IMR-90 (cell line): ENCODE data around the gene RNF19B. TPM values are rescaled to one million over a fixed set of nuclear protein-coding genes. Genes with fewer than 3 reads are reported as not detected.

Experiments
- ATAC-seq: fragments of 200-7000 bp; cut with Tn5 transposase; 2 replicates; pipeline ENCODE4 v1.9.1; 2020; ENCODE audit warnings: low read depth, mild to moderate bottlenecking, moderate library complexity
- BruUV-seq: library from RNA; stranded (reverse); fragments of 400-500 nt; replicated peaks from 2 replicates; lab custom pipeline; 2021; lab: Mats Ljungman, UMichigan
- CTCF ChIA-PET: fragments of 300-600 bp; formaldehyde crosslinking; extraction: SDS; loops from one replicate; lab custom pipeline; 2021; ENCODE audit warnings: antibody characterized with exemption; lab: Yijun Ruan, JAX
- POLR2A ChIA-PET: fragments of 300-600 bp; sonication (Branson Sonifier 250); formaldehyde crosslinking; loops from one replicate; lab custom pipeline; 2022; ENCODE audit warnings: antibody characterized with exemption; ENCODE audit not compliant: unreplicated experiment; lab: Charles Lee
- DNase-seq: peaks from one replicate; pipeline ENCODE4 v3.0.0; 2013
- H2AFZ ChIP-seq: replicated peaks from 2 replicates; pipeline ENCODE3; 2013; ENCODE audit warnings: low read length, mild to moderate bottlenecking; ENCODE audit not compliant: poor library complexity
- H2AK5ac ChIP-seq: 2 replicates; pipeline ENCODE4 v1.6.1; 2013; ENCODE audit warnings: low read depth, low read length, inconsistent platforms
- H2AK9ac ChIP-seq: replicated peaks from 2 replicates; pipeline ENCODE3; 2013; ENCODE audit warnings: mild to moderate bottlenecking, low read depth, low read length, moderate library complexity; ENCODE audit not compliant: poor library complexity
- H2BK120ac ChIP-seq: 2 replicates; pipeline ENCODE4 v1.6.1; 2013; ENCODE audit warnings: low read depth, low read length, inconsistent platforms
- H2BK15ac ChIP-seq: 3 replicates; pipeline ENCODE4 v1.6.1; 2013; ENCODE audit warnings: low read depth, low read length, inconsistent platforms
- H2BK20ac ChIP-seq: 2 replicates; pipeline ENCODE4 v1.6.1; 2013; ENCODE audit warnings: low read depth, mild to moderate bottlenecking, inconsistent platforms, low read length, moderate library complexity
- H2BK5ac ChIP-seq: 2 replicates; pipeline ENCODE4 v1.6.1; 2013; ENCODE audit warnings: mild to moderate bottlenecking, low read depth, low read length, inconsistent platforms; ENCODE audit not compliant: poor library complexity, severe bottlenecking
- H3K14ac ChIP-seq: replicated peaks from 2 replicates; pipeline ENCODE4 v1.6.1; 2013; ENCODE audit warnings: low read depth, low read length, inconsistent platforms
- H3K18ac ChIP-seq: 2 replicates; pipeline ENCODE4 v1.6.1; 2013; ENCODE audit warnings: low read depth, low read length, control low read depth
- H3K23ac ChIP-seq: 2 replicates; pipeline ENCODE4 v1.6.1; 2013; ENCODE audit warnings: low read depth, low read length, inconsistent platforms
- H3K27ac ChIP-seq: 2 replicates; pipeline ENCODE4 v1.5.1; 2013; ENCODE audit warnings: mild to moderate bottlenecking, control low read depth, low read length; ENCODE audit not compliant: insufficient read depth
- H3K27me3 ChIP-seq: 2 replicates; pipeline ENCODE4 v1.6.1; 2013; ENCODE audit warnings: low read length; ENCODE audit not compliant: control insufficient read depth, insufficient read depth
- H3K36me3 ChIP-seq: 2 replicates; pipeline ENCODE4 v1.6.1; 2013; ENCODE audit warnings: low read length, mixed read lengths; ENCODE audit not compliant: control insufficient read depth, insufficient read depth
- H3K4ac ChIP-seq: 2 replicates; pipeline ENCODE4 v1.6.1; 2013; ENCODE audit warnings: low read depth, low read length, inconsistent platforms
- H3K4me1 ChIP-seq: 2 replicates; pipeline ENCODE4 v1.6.1; 2013; ENCODE audit warnings: low read length, mixed read lengths; ENCODE audit not compliant: control insufficient read depth, insufficient read depth
- H3K4me2 ChIP-seq: 2 replicates; pipeline ENCODE4 v1.6.1; 2013; ENCODE audit warnings: low read depth, mild to moderate bottlenecking, control low read depth, low read length, moderate library complexity
- H3K4me3 ChIP-seq: 2 replicates; pipeline ENCODE4 v1.5.1; 2013; ENCODE audit warnings: low read depth, mild to moderate bottlenecking, control low read depth, low read length, moderate library complexity; ENCODE audit not compliant: insufficient read depth
- H3K56ac ChIP-seq: 2 replicates; pipeline ENCODE4 v1.6.1; 2013; ENCODE audit warnings: low read length, inconsistent platforms; ENCODE audit not compliant: insufficient read depth; ENCODE audit errors: extremely low read depth
- H3K79me1 ChIP-seq, 2 experiments: 2 replicates each; pipeline ENCODE4 v1.6.1; 2013; ENCODE audit warnings: low read length in 2 of 2, inconsistent platforms in 1 of 2, low read depth in 1 of 2
- H3K9ac ChIP-seq: 2 replicates; pipeline ENCODE4 v1.6.1; 2013; ENCODE audit warnings: low read depth, low read length, control low read depth
- H3K9me1 ChIP-seq: 2 replicates; pipeline ENCODE4 v1.6.1; 2013; ENCODE audit warnings: low read length, inconsistent platforms; ENCODE audit not compliant: insufficient read depth
- H3K9me3 ChIP-seq: 2 replicates; pipeline ENCODE4 v1.6.1; 2013; ENCODE audit warnings: low read length; ENCODE audit not compliant: control insufficient read depth, insufficient read depth
- H4K20me1 ChIP-seq: 2 replicates; pipeline ENCODE4 v1.6.1; 2013; ENCODE audit warnings: low read length, inconsistent platforms; ENCODE audit not compliant: insufficient read depth
- H4K5ac ChIP-seq: 2 replicates; pipeline ENCODE4 v1.6.1; 2013; ENCODE audit warnings: mild to moderate bottlenecking, low read depth, low read length, control low read depth
- H4K8ac ChIP-seq, 2 experiments: 2 replicates each; pipeline ENCODE4 v1.6.1; 2013; ENCODE audit warnings: low read depth in 2 of 2, low read length in 2 of 2, control low read depth in 1 of 2, inconsistent platforms in 1 of 2
- H4K91ac ChIP-seq: 2 replicates; pipeline ENCODE4 v1.6.1; 2013; ENCODE audit warnings: low read depth, low read length, inconsistent platforms; ENCODE audit not compliant: insufficient read depth
- BHLHE40 ChIP-seq: fragments of 150-350 bp; IDR thresholded peaks from 2 replicates; pipeline ENCODE4 v1.6.1; 2016; ENCODE audit warnings: mild to moderate bottlenecking, low read depth, low read length
- CEBPB ChIP-seq: IDR thresholded peaks from 2 replicates; pipeline ENCODE4 v1.6.1; 2012; ENCODE audit warnings: low read depth, low read length, improper control_type of control experiment
- CHD1 ChIP-seq: IDR thresholded peaks from 2 replicates; pipeline ENCODE4 v1.6.1; 2012; ENCODE audit warnings: low read depth, low read length, improper control_type of control experiment
- CTCF ChIP-seq: conservative IDR thresholded peaks from 2 replicates; pipeline ENCODE4 v1.5.1; 2012; ENCODE audit warnings: mild to moderate bottlenecking, low read depth, low read length, improper control_type of control experiment
- FOS ChIP-seq: fragments of 150-350 bp; IDR thresholded peaks from 2 replicates; pipeline ENCODE4 v1.6.1; 2016; ENCODE audit warnings: low read depth, low read length
- MAFK ChIP-seq: IDR thresholded peaks from 2 replicates; pipeline ENCODE4 v1.6.1; 2012; ENCODE audit warnings: low read depth, low read length, improper control_type of control experiment
- MAZ ChIP-seq: IDR thresholded peaks from 2 replicates; pipeline ENCODE4 v1.6.1; 2012; ENCODE audit warnings: low read depth, mild to moderate bottlenecking, low read length, improper control_type of control experiment, moderate library complexity, borderline replicate concordance
- MXI1 ChIP-seq: IDR thresholded peaks from 2 replicates; pipeline ENCODE4 v1.6.1; 2012; ENCODE audit warnings: low read depth, mild to moderate bottlenecking, low read length, moderate library complexity, borderline replicate concordance
- NFE2L2 ChIP-seq: fragments of 150-350 bp; IDR thresholded peaks from 2 replicates; pipeline ENCODE4 v1.6.1; 2016; ENCODE audit warnings: low read depth, mild to moderate bottlenecking, low read length
- POLR2A ChIP-seq: IDR thresholded peaks from 2 replicates; pipeline ENCODE4 v1.6.1; 2012; ENCODE audit warnings: mild to moderate bottlenecking, low read depth, low read length
- RCOR1 ChIP-seq: IDR thresholded peaks from 2 replicates; pipeline ENCODE4 v1.6.1; 2012; ENCODE audit warnings: mild to moderate bottlenecking, low read length, improper control_type of control experiment; ENCODE audit not compliant: insufficient replicate concordance
- RFX5 ChIP-seq: IDR thresholded peaks from 2 replicates; pipeline ENCODE4 v1.8.0; 2012; ENCODE audit warnings: low read depth, mild to moderate bottlenecking, low read length, moderate library complexity
- SMC3 ChIP-seq: fragments of 150-350 bp; IDR thresholded peaks from 2 replicates; pipeline ENCODE4 v1.6.1; 2016; ENCODE audit warnings: low read depth, mild to moderate bottlenecking, antibody characterized with exemption, low read length, moderate library complexity
- WGBS, 2 experiments: methylation state at CpG; one replicate each; pipeline versions ENCODE4 v1.1.5 to v1.1.7; 2013; ENCODE audit warnings: missing lambda C conversion rate in 2 of 2; ENCODE audit not compliant: insufficient read length in 1 of 2; ENCODE audit errors: extremely low coverage in 2 of 2; 5-methylcytosine and 5-hydroxymethylcytosine counted together
- dilution Hi-C: fragments of 300-500 bp; cut with HindIII; formaldehyde crosslinking; loops from one replicate; pipeline ENCODE4 v1.14.3; 2018; ENCODE audit warnings: low sequenced_read_pairs; ENCODE audit not compliant: unreplicated experiment
- in situ Hi-C: fragments of 300-500 bp; cut with MboI; formaldehyde crosslinking; loops from 3 replicates; pipeline ENCODE4 v1.14.3; 2019; ENCODE audit warnings: low sequenced_read_pairs, inconsistent platforms, mixed read lengths
- intact Hi-C: fragments of 100-400 bp; cut with micrococcal nuclease; formaldehyde crosslinking; loops from 2 replicates; pipeline ENCODE4 v1.10.0; 2022
- polyA plus RNA-seq, 3 experiments: library from polyadenylated mRNA; depleted of rRNA; stranded (reverse); fragments of >200 nt; gene quantifications; 2 replicates each; pipeline ENCODE4 v1.2.3, GENCODE V29; 2012; ENCODE audit warnings: low replicate concordance in 1 of 3
- total RNA-seq: library from RNA; depleted of rRNA; stranded (reverse); fragments of >200 nt; gene quantifications from 2 replicates; pipeline ENCODE4 v1.2.3, GENCODE V29; 2012
- TF ChIP-seq, protein P1 (sequence below): fragments of 150-350 bp; IDR thresholded peaks from 2 replicates; pipeline ENCODE4 v1.6.1; 2017; ENCODE audit warnings: mild to moderate bottlenecking, antibody characterized with exemption, low read length, low read depth

RNF19B gene
- total and polyA plus RNA-seq, 2 of the 4 experiments (the other 2 are of a cell fraction), result 10.0 to 11.6 TPM

DNA sequence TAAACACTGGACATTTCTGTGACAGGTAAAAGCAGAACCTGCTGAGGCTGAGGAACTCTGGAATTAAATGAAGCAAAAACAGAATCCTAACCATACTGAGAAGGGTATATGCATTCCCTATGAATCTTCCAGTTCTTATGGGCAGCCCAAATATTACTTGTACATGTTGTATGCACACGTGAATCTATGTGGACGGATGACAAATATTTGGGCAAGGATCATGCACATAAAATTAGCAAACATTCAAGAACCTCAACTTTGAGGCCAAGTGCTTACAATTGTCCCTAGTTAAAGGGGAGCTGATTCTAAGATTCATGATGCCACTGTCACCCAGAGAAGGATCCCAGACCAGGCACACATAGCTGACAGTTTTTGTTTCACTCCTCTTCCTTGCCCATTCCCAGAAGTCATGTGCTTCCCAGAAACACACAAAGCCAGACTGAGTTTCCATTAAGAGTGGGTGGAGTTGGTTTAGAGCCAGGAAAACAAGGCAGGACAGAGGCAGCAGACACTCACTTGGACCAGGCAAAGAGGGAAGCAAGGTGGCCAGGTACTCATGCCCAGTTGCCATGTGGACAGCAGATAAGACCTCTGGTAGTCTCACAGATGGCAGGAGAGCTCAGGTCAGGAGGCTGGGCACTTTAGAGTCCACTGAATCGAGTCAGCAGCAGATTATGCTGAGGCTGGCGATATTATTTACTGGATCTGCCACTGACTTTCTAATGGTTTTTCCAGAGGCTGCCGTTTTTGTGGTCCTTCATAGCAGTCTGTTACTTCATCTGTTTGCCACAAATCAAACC is 46.5 kb upstream of the RNF19B start:
- Histone ChIP-seq H3K79me1 (peaks cover 0 to 7% of the 10 kb centered on the region in 2 experiments; a peak in 1 of 4 replicates), H3K4me3 (no peak overlapping the region), H3K18ac (no peak overlapping the region), H4K20me1 (0 out of 2 replicates have a peak, but pooled peaks cover 4% of the 10 kb centered on the region), H3K23ac (no peak overlapping the region), H3K4me1 (peaks cover 8% of the 10 kb centered on the region), H2BK5ac (no peak overlapping the region), H2AK9ac (no peak overlapping the region), H4K8ac (no peak overlapping the region), H3K4ac (no peak overlapping the region), H2BK20ac (no peak overlapping the region), H2AFZ (no peak overlapping the region), H4K5ac (no peak overlapping the region), H3K56ac (no peak overlapping the region), H3K27ac (peak overlapping the region; percentile 24; the same call in 1 of the 2 replicates), H3K36me3 (peaks cover 38% of the 10 kb centered on the region), H3K27me3 (no peaks in the 10 kb centered on the region), H3K9me1 (peaks cover 5% of the 10 kb centered on the region; the same call in 1 of the 2 replicates), H3K4me2 (no peak overlapping the region), H3K14ac (no peak overlapping the region), H4K91ac (no peak overlapping the region), H2BK120ac (no peak overlapping the region; the same call in 1 of the 2 replicates), H3K9ac (no peak overlapping the region), H3K9me3 (no peaks in the 10 kb centered on the region), H2BK15ac (no peak overlapping the region), H2AK5ac (no peak overlapping the region)
- no peak for TF ChIP-seq MAZ
- TF ChIP-seq SMC3, result no peak
- TF ChIP-seq BHLHE40, result no peak
- TF ChIP-seq POLR2A, result no peak
- no peak for TF ChIP-seq NFE2L2
- TF ChIP-seq MAFK, result peak; percentile 76
- TF ChIP-seq FOS, result no peak
- TF ChIP-seq MXI1, result peak; percentile 45; the same call in 1 of the 2 replicates
- no peak for TF ChIP-seq RFX5
- no peak for TF ChIP-seq CTCF
- TF ChIP-seq, protein P1, sequence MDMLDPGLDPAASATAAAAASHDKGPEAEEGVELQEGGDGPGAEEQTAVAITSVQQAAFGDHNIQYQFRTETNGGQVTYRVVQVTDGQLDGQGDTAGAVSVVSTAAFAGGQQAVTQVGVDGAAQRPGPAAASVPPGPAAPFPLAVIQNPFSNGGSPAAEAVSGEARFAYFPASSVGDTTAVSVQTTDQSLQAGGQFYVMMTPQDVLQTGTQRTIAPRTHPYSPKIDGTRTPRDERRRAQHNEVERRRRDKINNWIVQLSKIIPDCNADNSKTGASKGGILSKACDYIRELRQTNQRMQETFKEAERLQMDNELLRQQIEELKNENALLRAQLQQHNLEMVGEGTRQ, result peak; percentile 26; the same call in 1 of the 2 replicates
- TF ChIP-seq CHD1, result no peak
- no peak for TF ChIP-seq CEBPB
- TF ChIP-seq RCOR1, result no peak
- ATAC-seq, result peak; percentile 6; the same call in 1 of the 2 replicates
- WGBS, 2 experiments, result 100% methylated on average over 2 of the region's 5 CpGs; no CpG with 5 or more reads in 1 of the 2 experiments
- dilution Hi-C loops, result no loop called here
- ChIA-PET CTCF (interaction anchor here (1.0 kb wide), 1 partner anchor 92 kb away, joined by 3 read pairs; no protein-coding TSS in a partner anchor), POLR2A (no interaction called here)
- in situ Hi-C loops, result no loop called here
- intact Hi-C loops, result no loop called here
- no TSS peak for BruUV-seq
- DNase-seq, result peak; percentile 61
